Cardiac fibroblast (primary cell): ENCODE measurements around the gene TMPRSS12.
"Not testable (repeated sequence)": the region's sequence is repeated elsewhere in the genome, so short reads cannot be mapped to it uniquely, and the experiment has no call there.

Experiments
- DNase-seq, 2 donors: peaks; one replicate each; pipeline versions ENCODE4 v3.0.0 to v3.0.0-alpha.2; 2010; ENCODE audit warnings: low read depth in 2 of 2
- H3K4me3 ChIP-seq, 2 donors: replicated peaks in 1 of 2; 1 replicate in 1 of 2; 2 replicates in 1 of 2; pipeline ENCODE4 v1.5.1; 2011; ENCODE audit warnings: low read depth in 2 of 2, low read length in 2 of 2, mild to moderate bottlenecking in 2 of 2, moderate library complexity in 1 of 2
- TF ChIP-seq, protein P1 (sequence below): IDR thresholded peaks from one replicate; pipeline ENCODE4 v1.5.1; 2011; ENCODE audit warnings: low read depth, mild to moderate bottlenecking, low read length, inconsistent platforms

The TMPRSS12 gene

DNA sequence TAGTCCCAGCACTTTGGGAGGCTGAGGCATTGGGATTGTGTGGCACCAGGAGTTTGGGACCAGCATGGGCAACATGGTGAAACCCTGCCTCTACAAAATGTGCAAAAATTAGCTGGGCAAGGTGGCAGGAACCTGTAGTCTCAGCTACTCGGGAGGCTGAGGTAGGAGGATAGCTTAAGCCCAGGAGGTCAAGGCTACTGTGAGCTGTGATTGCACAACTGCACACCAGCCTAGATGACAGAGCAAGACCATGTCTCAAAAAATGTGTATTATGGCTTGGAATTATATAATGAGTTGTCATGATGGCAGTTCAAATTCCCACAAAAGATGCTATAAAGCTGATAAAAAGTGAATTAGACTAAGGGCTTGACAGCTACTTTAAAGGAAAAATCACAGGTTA lies 20.6 kb upstream of the TMPRSS12 start:
- no peak for DNase-seq
- H3K4me3 ChIP-seq, result no peak overlapping the region
- TF ChIP-seq, protein P1, sequence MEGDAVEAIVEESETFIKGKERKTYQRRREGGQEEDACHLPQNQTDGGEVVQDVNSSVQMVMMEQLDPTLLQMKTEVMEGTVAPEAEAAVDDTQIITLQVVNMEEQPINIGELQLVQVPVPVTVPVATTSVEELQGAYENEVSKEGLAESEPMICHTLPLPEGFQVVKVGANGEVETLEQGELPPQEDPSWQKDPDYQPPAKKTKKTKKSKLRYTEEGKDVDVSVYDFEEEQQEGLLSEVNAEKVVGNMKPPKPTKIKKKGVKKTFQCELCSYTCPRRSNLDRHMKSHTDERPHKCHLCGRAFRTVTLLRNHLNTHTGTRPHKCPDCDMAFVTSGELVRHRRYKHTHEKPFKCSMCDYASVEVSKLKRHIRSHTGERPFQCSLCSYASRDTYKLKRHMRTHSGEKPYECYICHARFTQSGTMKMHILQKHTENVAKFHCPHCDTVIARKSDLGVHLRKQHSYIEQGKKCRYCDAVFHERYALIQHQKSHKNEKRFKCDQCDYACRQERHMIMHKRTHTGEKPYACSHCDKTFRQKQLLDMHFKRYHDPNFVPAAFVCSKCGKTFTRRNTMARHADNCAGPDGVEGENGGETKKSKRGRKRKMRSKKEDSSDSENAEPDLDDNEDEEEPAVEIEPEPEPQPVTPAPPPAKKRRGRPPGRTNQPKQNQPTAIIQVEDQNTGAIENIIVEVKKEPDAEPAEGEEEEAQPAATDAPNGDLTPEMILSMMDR, result no peak

DNA sequence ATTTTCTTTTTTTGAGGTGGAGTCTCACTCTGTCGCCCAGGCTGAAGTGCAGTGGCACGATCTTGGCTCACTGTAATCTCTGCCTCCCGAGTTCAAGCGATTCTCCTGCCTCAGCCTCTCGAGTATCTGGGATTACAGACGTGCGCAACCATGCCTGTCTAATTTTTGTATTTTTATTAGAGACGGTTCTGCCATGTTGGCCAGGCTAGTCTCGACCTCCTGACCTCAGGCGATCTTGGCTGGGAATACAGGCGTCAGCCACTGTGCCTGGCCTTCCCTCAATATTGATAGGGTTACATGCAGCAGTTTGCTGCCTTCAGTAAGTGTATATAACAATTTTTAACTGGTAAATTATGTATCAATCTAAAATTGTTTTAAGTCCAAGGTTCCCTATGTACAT lies 19.0 kb upstream of the TMPRSS12 start:
- not testable (repeated sequence) for H3K4me3 ChIP-seq, DNase-seq

DNA sequence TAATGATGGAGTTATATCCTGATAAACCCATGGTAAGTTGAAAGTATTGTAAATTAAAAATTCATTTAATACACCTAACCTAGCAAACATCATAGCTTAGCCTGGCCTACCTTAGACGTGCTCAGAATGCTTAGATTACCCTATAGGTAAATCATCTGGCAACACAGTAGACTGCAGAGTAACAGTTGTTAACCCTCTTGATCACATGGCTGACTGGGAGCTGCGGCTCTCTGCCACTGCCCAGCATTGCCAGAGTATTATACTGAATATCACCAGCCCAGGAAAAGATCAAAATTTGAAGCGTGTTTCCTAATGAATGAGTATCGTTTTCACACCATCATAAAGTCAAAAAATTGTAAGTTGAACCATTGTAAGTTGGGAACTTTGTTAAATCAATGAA lies 17.8 kb upstream of the TMPRSS12 start:
- DNase-seq, result no peak
- H3K4me3 ChIP-seq, result no peak overlapping the region
- TF ChIP-seq, protein P1, result no peak

DNA sequence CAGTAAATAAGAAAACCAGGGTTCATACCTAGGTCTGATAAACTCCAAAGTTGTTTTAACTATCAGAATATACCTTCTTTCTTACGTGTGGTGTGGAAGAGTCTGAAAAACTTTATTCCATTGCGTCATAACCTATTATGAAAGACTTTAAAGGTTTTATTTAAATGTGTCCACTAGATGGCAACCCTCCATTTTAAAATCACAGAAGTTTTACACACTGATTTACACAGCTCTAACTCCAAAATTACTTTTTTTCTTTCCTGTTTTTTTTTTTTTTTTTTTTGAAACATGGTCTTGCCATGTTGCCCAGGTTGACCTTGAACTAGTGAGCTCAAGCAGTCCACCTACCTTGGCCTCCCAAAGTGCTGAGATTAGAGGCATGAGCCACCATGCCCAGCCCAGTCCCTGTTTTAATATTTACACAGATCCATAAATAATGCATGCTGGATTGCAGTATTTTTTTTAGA lies 17.3 kb upstream of the TMPRSS12 start:
- TF ChIP-seq, protein P1, result peak; percentile 17
- no peak overlapping the region for H3K4me3 ChIP-seq
- DNase-seq, result peak; percentile 88 to 89

DNA sequence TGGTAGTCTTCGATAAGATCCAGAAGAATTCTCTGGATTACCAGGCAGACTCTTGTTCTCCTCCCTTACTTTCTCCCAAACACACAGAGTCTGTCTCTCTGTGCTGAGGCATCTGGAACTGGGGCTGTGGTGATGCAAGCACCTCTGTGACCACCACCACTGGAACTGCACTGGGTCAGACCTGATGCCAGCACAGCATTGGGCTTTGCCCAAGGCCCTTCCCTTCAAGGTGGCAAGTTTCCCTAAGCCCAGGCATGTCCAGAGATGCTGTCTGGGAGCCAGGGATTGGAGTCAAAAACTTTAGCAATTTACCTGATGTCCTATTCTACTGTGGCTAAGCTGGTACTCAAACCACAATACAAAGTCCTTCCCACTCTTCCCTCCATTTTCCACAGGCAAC lies 14.6 kb upstream of the TMPRSS12 start:
- TF ChIP-seq, protein P1, result no peak
- no peak for DNase-seq
- no peak overlapping the region for H3K4me3 ChIP-seq

DNA sequence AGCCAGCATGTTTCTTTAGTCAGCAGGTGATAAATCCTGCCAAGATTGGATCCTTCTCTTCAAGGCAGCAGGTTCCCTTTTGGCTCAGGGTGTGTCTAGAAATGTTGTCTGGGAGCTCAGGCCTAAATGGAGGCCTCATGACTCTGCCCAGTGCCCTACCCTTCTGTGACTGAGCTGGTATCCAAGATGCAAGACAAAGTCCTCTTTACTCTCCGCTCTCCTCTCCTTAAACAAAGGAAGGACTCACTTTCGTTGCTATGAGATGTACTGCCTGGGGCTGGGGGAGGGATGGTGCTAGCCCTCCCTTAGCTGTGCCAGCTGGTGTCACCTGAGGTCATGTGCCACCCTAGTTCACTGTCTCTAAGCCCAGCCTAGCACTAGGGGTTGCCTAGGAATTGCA lies 13.8 kb upstream of the TMPRSS12 start:
- TF ChIP-seq, protein P1, result no peak
- H3K4me3 ChIP-seq, result no peak overlapping the region
- no peak for DNase-seq

DNA sequence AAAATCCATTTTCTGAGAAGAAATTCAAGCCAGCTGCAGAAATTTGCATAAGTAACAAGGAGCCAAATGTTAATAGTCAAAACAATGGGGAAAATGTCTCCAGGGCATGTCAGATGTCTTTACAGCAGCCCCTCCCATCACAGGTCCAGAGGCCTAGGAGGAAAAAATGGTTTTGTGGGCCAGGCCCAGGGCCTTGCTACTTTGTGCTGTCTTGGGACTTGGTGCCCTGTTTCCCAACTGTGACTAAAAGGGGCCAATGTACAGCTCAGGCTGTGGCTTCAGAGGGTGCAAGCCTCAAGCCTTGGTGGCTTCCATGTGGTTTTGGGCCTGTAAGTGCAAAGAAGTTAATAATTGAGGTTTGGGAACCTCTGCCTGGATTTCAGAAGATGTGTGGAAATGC lies 8.9 kb upstream of the TMPRSS12 start:
- not testable (repeated sequence) for DNase-seq, H3K4me3 ChIP-seq

DNA sequence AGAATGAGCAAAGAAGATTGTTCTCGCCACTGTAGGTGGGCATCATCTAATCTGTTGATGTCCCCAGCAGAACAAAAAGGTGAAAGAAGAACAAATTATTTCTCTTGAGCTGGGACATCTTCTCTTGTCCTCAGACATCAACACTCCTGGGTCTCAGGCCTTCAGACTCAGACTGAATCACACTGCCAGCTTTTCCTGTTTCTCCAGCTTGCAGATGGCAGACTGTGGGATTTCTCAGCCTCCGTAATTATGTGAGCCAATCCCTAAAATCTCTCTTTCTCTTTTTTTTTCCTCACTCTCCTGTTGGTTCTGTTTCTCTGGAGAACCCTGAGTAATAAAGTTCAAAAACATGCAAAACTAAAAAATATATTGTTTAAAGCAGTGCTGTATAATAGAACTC lies 3.7 kb upstream of the TMPRSS12 start:
- H3K4me3 ChIP-seq, result no peak overlapping the region
- no peak for DNase-seq
- TF ChIP-seq, protein P1, result no peak
